GM23338 (cell line): ENCODE measurements around the gene ICA1L. TPM values are rescaled to one million over a fixed set of nuclear protein-coding genes. Genes with fewer than 3 reads are reported as not detected.

Experiments used
- ATAC-seq: fragments of 200-7000 bp; cut with Tn5 transposase; 3 replicates; pipeline ENCODE4 v1.9.1; 2020
- DNase-seq: peaks from one replicate; pipeline ENCODE4 v3.0.0-alpha.2; 2015; ENCODE audit warnings: low spot score
- H2AFZ ChIP-seq: fragments of 200-600 bp; sonication (generic); 2 replicates; pipeline ENCODE4 v1.8.0; 2016; ENCODE audit warnings: antibody characterized with exemption, mild to moderate bottlenecking, moderate library complexity
- H3F3A ChIP-seq: fragments of 200-600 bp; sonication (generic); replicated peaks from 2 replicates; pipeline ENCODE4 v1.8.0; 2017; ENCODE audit warnings: antibody characterized with exemption, mixed run types, low read depth
- H3K27ac ChIP-seq: fragments of 200-600 bp; sonication (generic); 2 replicates; pipeline ENCODE4 v1.6.1; 2016; ENCODE audit warnings: low read depth
- H3K27me3 ChIP-seq: fragments of 200-600 bp; sonication (generic); 2 replicates; pipeline ENCODE4 v1.8.0; 2016; ENCODE audit warnings: mild to moderate bottlenecking, mixed run types, moderate library complexity; ENCODE audit not compliant: insufficient read depth
- H3K36me3 ChIP-seq: fragments of 200-600 bp; sonication (generic); 2 replicates; pipeline ENCODE4 v1.8.0; 2016; ENCODE audit warnings: mild to moderate bottlenecking; ENCODE audit not compliant: insufficient read depth
- H3K4me1 ChIP-seq: fragments of 200-600 bp; sonication (generic); 2 replicates; pipeline ENCODE4 v1.8.0; 2016; ENCODE audit warnings: mild to moderate bottlenecking, moderate library complexity; ENCODE audit not compliant: insufficient read depth
- H3K4me2 ChIP-seq: fragments of 200-600 bp; sonication (generic); 2 replicates; pipeline ENCODE4 v1.7.1; 2017; ENCODE audit warnings: mixed run types
- H3K4me3 ChIP-seq: fragments of 200-600 bp; sonication (generic); 2 replicates; pipeline ENCODE4 v1.6.1; 2016; ENCODE audit warnings: mixed run types
- H3K79me2 ChIP-seq: fragments of 200-600 bp; sonication (generic); replicated peaks from 2 replicates; pipeline ENCODE4 v1.8.0; 2017; ENCODE audit warnings: mild to moderate bottlenecking; ENCODE audit not compliant: insufficient read depth
- H3K9me2 ChIP-seq: fragments of 200-600 bp; sonication (generic); 2 replicates; pipeline ENCODE4 v1.8.0; 2017; ENCODE audit not compliant: insufficient read depth
- H4K20me1 ChIP-seq: fragments of 200-600 bp; sonication (generic); replicated peaks from 2 replicates; pipeline ENCODE4 v1.8.0; 2017; ENCODE audit warnings: mild to moderate bottlenecking; ENCODE audit not compliant: insufficient read depth
- H3K27ac Mint-ChIP-seq: 2 replicates; pipeline ENCODE4 v1.8.0; 2020; ENCODE audit warnings: inconsistent platforms, mild to moderate bottlenecking, moderate library complexity, mixed read lengths
- H3K27me3 Mint-ChIP-seq: 3 replicates; pipeline ENCODE4 v1.8.0; 2022; ENCODE audit warnings: low read depth, mild to moderate bottlenecking, moderate library complexity, mixed read lengths, inconsistent platforms; ENCODE audit not compliant: insufficient read depth, poor library complexity
- H3K36me3 Mint-ChIP-seq: 3 replicates; pipeline ENCODE4 v1.8.0; 2021; ENCODE audit warnings: low read depth, mild to moderate bottlenecking, inconsistent platforms, moderate library complexity, mixed read lengths
- H3K4me1 Mint-ChIP-seq: 3 replicates; pipeline ENCODE4 v1.8.0; 2020; ENCODE audit warnings: mild to moderate bottlenecking, inconsistent platforms, mixed read lengths
- H3K4me3 Mint-ChIP-seq: 3 replicates; pipeline ENCODE4 v1.8.0; 2021; ENCODE audit warnings: moderate library complexity, mild to moderate bottlenecking, inconsistent platforms, mixed read lengths
- H3K9me3 Mint-ChIP-seq: 3 replicates; pipeline ENCODE4 v1.8.0; 2020; ENCODE audit warnings: moderate library complexity, mild to moderate bottlenecking, inconsistent platforms, mixed read lengths
- CREB1 ChIP-seq: fragments of 250-450 bp; sonication (Bioruptor Pico); IDR thresholded peaks from 2 replicates; pipeline ENCODE4 v1.5.0; 2020; ENCODE audit warnings: low read depth, mild to moderate bottlenecking, moderate library complexity
- CTCF ChIP-seq, 2 experiments: fragments of 200-600 bp in 1 of 2; sonication (generic) in 1 of 2; conservative IDR thresholded peaks; 2 replicates each; pipeline versions ENCODE4 v1.5.1 to v1.6.1; 2016 to 2017; ENCODE audit warnings: antibody characterized with exemption in 2 of 2, low read depth in 2 of 2, mild to moderate bottlenecking in 2 of 2, moderate library complexity in 1 of 2
- ETS1 ChIP-seq: IDR thresholded peaks from 2 replicates; pipeline ENCODE4 v1.6.1; 2016; ENCODE audit warnings: antibody characterized with exemption
- EZH2 ChIP-seq: fragments of 200-600 bp; sonication (generic); IDR thresholded peaks from one replicate; pipeline ENCODE4 v1.8.0; 2017; ENCODE audit warnings: antibody characterized with exemption, mild to moderate bottlenecking, low read depth; ENCODE audit not compliant: unreplicated experiment
- EZH2phosphoT487 ChIP-seq: fragments of 200-600 bp; sonication (generic); IDR thresholded peaks from one replicate; pipeline ENCODE4 v1.8.1; 2018; ENCODE audit warnings: antibody characterized with exemption; ENCODE audit not compliant: unreplicated experiment
- JUNB ChIP-seq: IDR thresholded peaks from one replicate; pipeline ENCODE4 v1.6.1; 2016; ENCODE audit warnings: antibody characterized with exemption; ENCODE audit not compliant: unreplicated experiment
- POLR2AphosphoS5 ChIP-seq: IDR thresholded peaks from 2 replicates; pipeline ENCODE4 v1.6.1; 2016; ENCODE audit warnings: antibody characterized with exemption, low read depth
- REST ChIP-seq: IDR thresholded peaks from one replicate; pipeline ENCODE4 v1.6.1; 2018; ENCODE audit warnings: antibody characterized with exemption; ENCODE audit not compliant: unreplicated experiment
- ZNF114 ChIP-seq: fragments of 250-450 bp; sonication (Bioruptor Pico); IDR thresholded peaks from 2 replicates; pipeline ENCODE4 v1.5.0; 2020; ENCODE audit warnings: mild to moderate bottlenecking, moderate library complexity
- polyA plus RNA-seq: library from polyadenylated mRNA; unstranded; fragments of >200 nt; fragmentation: Nextera tagmentation; extraction: Ambion mirVana; gene quantifications from 2 replicates; pipeline ENCODE4 v1.2.1, GENCODE V29; 2016
- total RNA-seq: library from RNA; depleted of rRNA; stranded (reverse); fragments of >200 nt; shearing (Covaris generic); gene quantifications from 2 replicates; pipeline ENCODE4 v1.2.3, GENCODE V29; 2014
- TF ChIP-seq, protein P1 (sequence below): fragments of 250-450 bp; sonication (Bioruptor Pico); IDR thresholded peaks from 2 replicates; pipeline ENCODE4 v1.5.0; 2020; ENCODE audit warnings: mild to moderate bottlenecking, moderate library complexity

The ICA1L gene
- total and polyA plus RNA-seq, 2 experiments from 2014 or later, result 1.6 to 7.2 TPM

DNA sequence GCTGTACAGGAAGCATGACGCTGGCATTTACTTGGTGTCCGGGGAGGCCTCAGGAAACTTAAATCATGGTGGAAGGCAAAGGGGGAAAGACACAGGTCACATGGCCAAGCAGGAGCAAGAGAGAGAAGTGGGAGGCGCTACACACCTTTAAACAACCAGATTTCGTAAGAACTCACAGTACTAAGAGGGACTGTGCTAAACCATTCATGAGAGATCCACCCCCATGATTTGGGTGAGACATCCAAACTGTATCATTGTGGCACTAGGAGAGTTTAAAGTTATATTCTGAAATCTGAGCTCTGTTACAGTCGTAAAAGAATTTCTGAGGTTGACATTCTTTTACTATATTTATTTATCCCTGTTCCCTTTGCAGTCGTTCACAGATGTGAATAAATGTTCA is 116.6 kb downstream of the ICA1L start:
- Histone ChIP-seq H3K27me3 (no peaks in the 10 kb centered on the region), H3K4me2 (no peak overlapping the region), H3K4me1 (no peaks in the 10 kb centered on the region), H4K20me1 (peaks cover 6% of the 10 kb centered on the region; the same call in 1 of the 2 replicates), H3F3A (no peaks in the 10 kb centered on the region), H3K79me2 (no peaks in the 10 kb centered on the region), H2AFZ (no peak overlapping the region), H3K27ac (no peak overlapping the region), H3K4me3 (no peak overlapping the region), H3K36me3 (peaks cover 20% of the 10 kb centered on the region), H3K9me2 (no peaks in the 10 kb centered on the region)
- TF ChIP-seq ETS1, result no peak
- TF ChIP-seq, protein P1, sequence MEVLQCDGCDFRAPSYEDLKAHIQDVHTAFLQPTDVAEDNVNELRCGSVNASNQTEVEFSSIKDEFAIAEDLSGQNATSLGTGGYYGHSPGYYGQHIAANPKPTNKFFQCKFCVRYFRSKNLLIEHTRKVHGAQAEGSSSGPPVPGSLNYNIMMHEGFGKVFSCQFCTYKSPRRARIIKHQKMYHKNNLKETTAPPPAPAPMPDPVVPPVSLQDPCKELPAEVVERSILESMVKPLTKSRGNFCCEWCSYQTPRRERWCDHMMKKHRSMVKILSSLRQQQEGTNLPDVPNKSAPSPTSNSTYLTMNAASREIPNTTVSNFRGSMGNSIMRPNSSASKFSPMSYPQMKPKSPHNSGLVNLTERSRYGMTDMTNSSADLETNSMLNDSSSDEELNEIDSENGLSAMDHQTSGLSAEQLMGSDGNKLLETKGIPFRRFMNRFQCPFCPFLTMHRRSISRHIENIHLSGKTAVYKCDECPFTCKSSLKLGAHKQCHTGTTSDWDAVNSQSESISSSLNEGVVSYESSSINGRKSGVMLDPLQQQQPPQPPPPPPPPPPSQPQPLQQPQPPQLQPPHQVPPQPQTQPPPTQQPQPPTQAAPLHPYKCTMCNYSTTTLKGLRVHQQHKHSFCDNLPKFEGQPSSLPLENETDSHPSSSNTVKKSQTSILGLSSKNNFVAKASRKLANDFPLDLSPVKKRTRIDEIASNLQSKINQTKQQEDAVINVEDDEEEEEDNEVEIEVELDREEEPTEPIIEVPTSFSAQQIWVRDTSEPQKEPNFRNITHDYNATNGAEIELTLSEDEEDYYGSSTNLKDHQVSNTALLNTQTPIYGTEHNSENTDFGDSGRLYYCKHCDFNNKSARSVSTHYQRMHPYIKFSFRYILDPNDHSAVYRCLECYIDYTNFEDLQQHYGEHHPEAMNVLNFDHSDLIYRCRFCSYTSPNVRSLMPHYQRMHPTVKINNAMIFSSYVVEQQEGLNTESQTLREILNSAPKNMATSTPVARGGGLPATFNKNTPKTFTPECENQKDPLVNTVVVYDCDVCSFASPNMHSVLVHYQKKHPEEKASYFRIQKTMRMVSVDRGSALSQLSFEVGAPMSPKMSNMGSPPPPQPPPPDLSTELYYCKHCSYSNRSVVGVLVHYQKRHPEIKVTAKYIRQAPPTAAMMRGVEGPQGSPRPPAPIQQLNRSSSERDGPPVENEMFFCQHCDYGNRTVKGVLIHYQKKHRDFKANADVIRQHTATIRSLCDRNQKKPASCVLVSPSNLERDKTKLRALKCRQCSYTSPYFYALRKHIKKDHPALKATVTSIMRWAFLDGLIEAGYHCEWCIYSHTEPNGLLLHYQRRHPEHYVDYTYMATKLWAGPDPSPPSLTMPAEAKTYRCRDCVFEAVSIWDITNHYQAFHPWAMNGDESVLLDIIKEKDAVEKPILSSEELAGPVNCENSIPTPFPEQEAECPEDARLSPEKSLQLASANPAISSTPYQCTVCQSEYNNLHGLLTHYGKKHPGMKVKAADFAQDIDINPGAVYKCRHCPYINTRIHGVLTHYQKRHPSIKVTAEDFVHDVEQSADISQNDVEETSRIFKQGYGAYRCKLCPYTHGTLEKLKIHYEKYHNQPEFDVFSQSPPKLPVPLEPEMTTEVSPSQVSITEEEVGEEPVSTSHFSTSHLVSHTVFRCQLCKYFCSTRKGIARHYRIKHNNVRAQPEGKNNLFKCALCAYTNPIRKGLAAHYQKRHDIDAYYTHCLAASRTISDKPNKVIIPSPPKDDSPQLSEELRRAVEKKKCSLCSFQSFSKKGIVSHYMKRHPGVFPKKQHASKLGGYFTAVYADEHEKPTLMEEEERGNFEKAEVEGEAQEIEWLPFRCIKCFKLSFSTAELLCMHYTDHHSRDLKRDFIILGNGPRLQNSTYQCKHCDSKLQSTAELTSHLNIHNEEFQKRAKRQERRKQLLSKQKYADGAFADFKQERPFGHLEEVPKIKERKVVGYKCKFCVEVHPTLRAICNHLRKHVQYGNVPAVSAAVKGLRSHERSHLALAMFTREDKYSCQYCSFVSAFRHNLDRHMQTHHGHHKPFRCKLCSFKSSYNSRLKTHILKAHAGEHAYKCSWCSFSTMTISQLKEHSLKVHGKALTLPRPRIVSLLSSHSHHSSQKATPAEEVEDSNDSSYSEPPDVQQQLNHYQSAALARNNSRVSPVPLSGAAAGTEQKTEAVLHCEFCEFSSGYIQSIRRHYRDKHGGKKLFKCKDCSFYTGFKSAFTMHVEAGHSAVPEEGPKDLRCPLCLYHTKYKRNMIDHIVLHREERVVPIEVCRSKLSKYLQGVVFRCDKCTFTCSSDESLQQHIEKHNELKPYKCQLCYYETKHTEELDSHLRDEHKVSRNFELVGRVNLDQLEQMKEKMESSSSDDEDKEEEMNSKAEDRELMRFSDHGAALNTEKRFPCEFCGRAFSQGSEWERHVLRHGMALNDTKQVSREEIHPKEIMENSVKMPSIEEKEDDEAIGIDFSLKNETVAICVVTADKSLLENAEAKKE, result no peak
- TF ChIP-seq CREB1 (CRISPR knock-in tag), result no peak
- no peak for TF ChIP-seq REST
- TF ChIP-seq CTCF (conservative IDR thresholded peaks at IDR 0.05; ENCODE audit: low read depth in 2 of 2), result no peak
- no peak for TF ChIP-seq ZNF114 (CRISPR knock-in tag)
- no peak for TF ChIP-seq POLR2AphosphoS5
- TF ChIP-seq JUNB, result no peak
- TF ChIP-seq EZH2, result no peak
- no peak for TF ChIP-seq EZH2phosphoT487
- H3K9me3 Mint-ChIP-seq, result peaks cover 12% of the 10 kb centered on the region; the same call in 2 of the 3 replicates
- no peaks in the 10 kb centered on the region for H3K4me1 Mint-ChIP-seq
- H3K36me3 Mint-ChIP-seq, result peaks cover 32% of the 10 kb centered on the region; the same call in 2 of the 3 replicates
- H3K4me3 Mint-ChIP-seq, result no peak overlapping the region
- ATAC-seq (no peak), DNase-seq (no peak)
- H3K27ac Mint-ChIP-seq, result 0 out of 2 replicates have a peak overlapping the region, but pooled peaks have one; percentile 20
- H3K27me3 Mint-ChIP-seq, result no peaks in the 10 kb centered on the region
